Right ventricle myocardium inferior (tissue), 1 donor: ENCODE results near the gene TEX22. TPM values are rescaled to one million over a fixed set of nuclear protein-coding genes. Genes with fewer than 3 reads are reported as not detected.

ENCODE experiments used
- ATAC-seq: fragments of 200-7000 bp; cut with Tn5 transposase; one replicate; pipeline ENCODE4 v1.9.1; 2020; ENCODE audit warnings: mild to moderate bottlenecking, moderate library complexity
- DNase-seq: peaks from one replicate; pipeline ENCODE4 v3.0.0; 2021; ENCODE audit errors: missing footprints
- intact Hi-C: fragments of 100-400 bp; cut with DNase I; formaldehyde crosslinking; loops from one replicate; pipeline ENCODE4 v1.11.0; 2022
- total RNA-seq: library from RNA; stranded (reverse); fragmentation: NEBNext Ultra II Directional; extraction: Animal tissue kit (Norgen Biotek cat#: 25700); gene quantifications from one replicate; pipeline ENCODE4 v1.2.1, GENCODE V29; 2021
- donor health status: DM: no; HTN: yes; CAD: no; lungs with severe emphysema.

TEX22 gene
- total RNA-seq, 1 donor from 2014 or later, result 2.4 TPM

DNA sequence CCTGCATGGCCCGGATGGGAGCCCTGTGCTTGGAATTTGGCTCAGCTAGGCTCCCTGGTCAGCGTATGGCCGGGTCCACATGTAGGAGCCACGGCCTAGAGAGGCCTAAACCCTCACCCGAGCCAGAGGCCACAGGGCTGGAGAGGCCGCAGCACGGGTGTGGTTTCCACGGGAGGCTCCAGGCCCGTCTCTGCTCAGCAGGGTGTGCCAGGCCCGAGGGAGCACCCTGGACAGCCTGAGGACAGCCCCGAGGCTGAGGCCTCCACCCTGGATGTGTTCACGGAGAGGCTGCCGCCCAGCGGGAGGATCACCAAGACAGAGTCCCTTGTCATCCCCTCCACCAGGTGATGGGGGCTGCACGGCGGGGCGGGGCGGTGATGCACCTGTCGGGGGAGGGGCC lies 17.6 kb upstream of the TEX22 start:
- peak; percentile 57 for DNase-seq
- no peak for ATAC-seq
- intact Hi-C loops, result no loop called here

DNA sequence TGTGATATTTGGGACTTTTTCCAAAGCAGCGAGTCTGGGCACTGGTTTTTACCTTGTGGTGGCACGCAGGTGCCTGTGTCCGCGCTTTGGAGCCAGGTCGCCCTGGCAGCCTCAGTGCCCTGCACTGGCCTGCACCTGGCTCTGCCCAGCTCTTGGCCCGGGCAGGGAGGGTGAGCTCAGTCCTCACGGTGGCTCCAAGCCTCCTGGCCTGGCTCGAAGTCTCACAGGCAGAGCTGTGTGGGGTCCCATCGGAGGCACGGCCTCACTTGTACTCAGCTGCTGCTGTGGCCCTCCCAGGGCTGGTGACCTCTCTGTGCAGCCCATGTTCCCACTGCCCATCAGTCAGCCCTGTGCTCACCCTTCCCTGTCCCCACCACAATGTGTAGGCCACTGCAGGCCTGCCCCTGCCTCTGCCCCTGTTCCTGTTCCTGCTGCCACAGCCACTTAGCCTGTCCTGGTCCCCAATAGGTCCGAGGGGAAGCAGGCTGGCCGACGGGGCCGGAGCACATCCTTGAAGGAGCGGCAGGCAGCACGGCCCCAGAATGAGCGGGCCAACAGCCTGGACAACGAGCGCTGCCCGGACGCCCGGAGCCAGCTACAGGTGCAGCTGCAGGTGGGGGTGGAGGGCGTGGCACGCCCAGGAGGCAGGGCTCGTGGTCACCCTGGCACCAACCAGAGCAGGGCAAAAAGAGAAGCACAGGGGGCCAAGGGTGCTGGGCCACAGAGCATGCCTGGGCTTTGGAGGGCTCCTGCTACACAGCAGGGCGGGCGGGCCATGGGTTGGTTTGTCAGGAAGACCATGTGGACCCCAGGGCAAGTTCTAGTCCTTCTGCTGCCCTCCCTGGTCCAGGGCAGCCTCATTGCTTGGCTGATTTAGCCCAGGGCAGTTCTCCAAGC lies 16.6 kb upstream of the TEX22 start:
- intact Hi-C loops, result no loop called here
- ATAC-seq (no peak), DNase-seq (peak; percentile 42)

DNA sequence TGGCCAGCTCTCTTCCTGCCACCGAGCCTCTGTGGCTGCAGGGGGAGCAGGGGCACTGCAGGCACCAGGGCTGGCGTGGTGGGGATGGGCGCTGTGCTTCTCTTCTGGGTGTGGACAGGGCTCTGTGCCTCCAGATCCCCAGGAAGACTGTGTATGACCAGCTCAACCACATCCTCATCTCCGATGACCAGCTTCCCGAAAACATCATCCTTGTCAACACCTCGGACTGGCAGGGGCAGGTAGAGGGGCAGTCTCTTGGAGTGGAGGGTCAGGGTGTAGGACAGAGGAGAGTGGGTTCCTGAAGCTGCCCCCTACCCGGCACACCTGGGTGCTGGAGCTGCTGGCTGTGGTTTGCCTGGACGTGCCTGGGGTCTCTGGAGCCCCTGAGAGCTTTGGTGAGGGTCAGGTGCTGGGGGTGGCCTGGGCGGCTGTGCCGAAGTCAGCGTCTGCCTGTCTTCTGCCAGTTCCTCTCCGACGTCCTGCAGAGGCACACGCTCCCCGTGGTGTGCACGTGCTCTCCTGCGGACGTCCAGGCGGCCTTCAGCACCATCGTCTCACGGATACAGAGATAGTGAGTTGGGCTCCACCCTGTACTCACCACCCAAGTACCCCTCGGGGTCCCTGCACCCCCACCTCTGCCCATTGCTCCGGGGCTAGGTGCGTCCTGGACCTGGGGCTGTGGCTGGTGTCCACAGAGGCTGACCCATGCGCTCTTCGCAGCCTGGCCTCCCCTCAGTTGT lies 15.8 kb upstream of the TEX22 start:
- intact Hi-C loops, result no loop called here
- ATAC-seq, result no peak
- DNase-seq, result peak; percentile 65

DNA sequence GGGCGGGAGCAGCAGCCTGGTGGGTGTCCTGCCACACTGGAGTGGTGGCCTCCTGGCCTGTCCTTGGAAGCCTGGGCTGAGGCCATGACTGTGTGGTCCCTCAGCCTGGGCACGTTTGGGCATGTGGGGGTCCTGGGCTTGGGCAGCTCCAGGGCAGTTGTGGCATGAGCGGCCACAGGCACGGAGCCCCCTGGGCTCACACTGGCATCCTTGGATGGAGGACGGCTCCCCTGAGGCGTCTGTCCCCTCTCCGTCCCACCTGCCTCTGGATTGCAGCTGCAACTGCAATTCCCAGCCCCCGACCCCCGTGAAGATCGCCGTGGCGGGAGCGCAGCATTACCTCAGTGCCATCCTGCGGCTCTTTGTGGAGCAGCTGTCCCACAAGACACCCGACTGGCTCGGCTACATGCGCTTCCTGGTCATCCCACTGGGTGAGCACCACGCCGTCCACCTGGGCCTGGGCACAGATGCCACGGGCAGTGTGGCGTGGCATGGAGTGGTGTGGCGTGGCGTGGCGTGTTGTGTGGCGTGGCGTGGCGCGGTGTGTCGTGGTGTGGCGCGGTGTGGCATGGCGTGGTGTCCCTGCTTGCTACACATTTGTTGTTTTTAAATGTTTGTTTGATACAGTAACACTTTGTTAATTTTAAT lies 15.1 kb upstream of the TEX22 start:
- peak; percentile 60 for DNase-seq
- ATAC-seq, result no peak
- intact Hi-C loops, result no loop called here

DNA sequence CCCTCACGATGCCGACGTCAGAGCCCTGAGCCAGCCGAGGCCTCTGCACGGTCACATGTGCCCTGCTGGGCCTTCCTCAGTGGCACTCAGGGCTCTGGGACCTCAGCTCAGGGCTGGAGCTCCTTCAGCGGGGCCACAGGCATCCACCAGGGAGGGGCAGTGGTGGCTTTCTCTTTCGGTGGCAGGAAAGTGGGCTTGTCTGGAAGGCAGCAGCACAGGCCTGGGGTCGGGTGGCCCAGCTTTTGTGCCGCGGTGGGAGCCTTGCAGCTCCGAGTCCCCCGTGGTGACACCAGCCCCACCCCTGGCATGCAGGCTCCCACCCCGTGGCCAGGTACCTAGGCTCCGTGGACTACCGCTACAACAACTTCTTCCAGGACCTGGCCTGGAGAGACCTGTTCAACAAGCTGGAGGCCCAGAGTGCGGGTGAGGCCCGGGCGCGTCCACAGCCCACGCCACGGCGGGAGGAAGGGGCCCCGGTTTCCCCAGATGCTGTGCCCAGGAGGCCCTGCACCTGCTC lies 14.2 kb upstream of the TEX22 start:
- intact Hi-C loops, result no loop called here
- ATAC-seq, result no peak
- peak; percentile 34 for DNase-seq

DNA sequence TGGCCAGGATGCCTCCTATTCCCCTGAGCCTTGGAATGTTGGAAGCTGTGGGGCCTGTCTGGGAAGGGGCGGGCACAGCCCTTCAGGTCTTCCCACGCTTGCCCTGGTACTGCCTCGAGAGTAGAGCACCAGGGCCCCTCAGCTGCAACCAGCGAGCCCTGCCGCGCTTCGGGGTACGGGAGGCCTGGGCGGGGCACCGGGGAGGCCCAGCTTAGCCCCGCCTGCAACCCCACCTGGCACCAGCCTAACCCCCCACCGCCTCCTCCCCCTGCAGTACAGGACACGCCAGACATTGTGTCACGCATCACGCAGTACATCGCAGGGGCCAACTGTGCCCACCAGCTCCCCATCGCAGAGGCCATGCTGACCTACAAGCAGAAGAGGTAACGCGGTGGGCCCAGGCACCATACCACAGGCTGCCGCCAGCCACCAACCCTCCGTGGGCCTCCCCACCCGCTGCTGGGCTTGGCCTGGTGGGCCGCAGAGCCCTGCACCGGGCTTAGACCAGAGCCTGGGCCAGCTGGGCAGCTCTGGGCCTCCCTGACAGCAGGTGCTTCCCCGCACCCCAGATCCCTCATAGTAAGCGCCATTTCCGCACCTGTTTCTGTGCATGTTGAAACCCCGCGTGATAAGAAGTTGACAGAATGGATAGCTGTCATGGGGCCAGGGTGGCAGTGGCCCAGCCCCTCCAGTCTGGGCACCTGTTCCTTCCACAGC lies 13.6 kb upstream of the TEX22 start:
- ATAC-seq, result no peak
- peak; percentile 47 for DNase-seq
- intact Hi-C loops, result no loop called here

DNA sequence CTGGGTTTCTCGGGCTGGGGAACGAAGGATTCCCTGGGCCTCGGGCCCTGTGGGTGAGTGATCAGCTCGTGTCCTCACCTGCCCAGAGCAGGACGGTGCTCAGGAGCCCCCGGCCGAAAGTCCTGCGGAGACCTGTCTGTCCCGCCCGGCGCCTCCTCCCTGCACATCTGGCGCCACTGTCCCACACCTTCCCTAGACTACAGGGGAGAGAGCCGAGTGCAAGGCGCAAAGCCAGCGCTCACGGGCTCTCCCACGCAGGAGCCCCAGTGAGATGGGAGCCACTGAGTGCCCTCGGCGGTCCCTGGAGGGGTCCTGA lies 13.1 kb upstream of the TEX22 start:
- ATAC-seq, result no peak
- no peak for DNase-seq
- intact Hi-C loops, result no loop called here

DNA sequence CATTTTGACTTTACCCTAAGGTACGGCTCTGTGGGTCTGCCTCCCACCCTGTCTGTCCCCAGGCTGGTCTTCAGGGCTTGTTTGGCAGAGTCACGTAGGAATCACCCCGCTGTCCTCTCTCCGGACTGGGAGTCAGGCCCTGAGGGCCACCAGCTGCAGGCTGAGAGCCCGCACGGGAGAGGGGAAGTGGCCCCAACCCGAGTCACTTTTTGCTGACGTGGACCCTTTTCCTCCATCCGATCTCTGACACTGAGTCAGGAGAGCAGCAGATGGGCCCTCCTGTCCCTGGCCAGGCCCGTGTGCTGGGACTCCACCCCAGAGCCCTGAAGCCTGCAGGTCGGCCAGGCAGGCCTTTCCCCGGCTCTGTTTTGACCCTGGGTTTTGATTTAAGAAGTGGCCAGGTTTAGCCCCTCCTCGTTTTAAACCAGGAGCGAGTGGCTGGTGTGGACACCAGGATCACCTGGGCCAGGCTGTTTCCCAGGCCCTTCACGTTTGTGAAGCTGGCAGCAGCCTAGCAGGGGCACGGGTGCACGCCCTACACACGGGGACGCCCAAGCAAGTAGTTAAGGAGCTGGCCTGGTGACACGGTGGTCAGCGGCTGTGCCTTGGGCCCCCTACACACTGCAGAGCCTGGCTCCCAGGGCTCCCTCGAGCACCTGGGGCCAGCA lies 12.5 kb upstream of the TEX22 start:
- ATAC-seq (peak; percentile 17), DNase-seq (no peak)
- intact Hi-C loops, result no loop called here

DNA sequence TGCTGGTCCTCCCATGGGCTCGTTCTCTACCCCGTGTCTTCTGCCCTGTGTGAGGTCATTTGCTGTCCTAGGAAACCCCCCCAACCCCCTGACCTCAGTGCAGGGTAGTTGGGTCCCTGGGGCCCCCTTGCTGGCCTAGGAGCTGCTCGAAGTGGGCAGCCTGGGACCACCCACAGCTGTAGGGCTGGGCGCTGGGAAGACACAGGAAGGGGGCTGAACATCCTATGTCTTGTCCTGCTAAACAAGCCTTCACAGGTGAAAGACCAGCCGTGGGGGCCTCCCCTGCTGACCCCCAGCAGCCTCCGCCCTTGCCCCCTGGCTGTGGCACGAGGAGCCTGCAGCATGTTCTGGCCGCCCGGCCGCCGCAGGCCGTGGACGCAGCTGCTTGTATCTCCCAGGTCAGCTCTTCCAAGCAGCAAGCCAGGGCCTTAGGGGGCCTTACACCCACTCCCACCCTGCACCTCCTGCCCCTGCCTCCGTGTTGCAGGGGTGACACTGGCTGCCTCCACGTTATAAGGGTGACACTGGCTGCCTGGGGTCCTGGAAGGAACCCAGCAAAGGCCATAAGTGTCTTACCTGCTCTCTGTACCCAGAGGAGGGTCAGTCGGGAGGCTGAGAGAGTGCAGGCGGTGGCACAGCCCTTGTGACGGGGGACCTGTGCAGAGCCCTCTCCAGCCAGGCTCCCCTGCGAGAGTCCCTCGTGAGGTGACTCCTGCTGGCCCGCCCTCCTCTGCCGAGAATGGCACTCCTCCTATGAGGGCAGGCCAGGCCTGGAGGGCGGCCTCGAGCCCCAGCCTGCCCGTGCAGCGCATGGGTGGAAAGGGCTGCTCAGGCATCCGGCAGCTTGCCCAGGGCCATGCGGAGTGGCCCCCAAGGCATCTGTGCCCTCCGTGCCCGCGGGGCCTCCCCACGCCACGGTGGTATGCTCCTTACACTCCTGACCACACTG lies 11.5 kb upstream of the TEX22 start:
- intact Hi-C loops, result no loop called here
- no peak for DNase-seq

DNA sequence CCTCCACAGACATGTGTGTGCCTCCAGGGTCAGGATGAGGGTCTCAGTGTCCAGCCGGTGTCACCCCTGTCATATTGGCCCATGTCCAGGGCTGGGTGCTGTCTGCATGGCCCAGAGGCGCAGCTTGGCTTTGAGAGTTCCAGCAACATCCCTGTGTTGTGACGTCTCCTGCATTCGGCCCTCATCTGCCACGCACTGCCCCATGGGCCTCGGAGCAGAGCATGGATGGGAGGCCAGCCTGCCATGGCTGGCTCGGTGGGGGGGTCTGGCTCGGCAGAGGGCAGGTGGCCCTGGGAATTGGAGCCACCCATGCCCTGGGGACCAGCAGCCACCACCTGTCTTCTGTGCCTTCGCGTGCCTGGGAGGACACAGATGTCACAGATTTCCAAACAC lies 10.8 kb upstream of the TEX22 start:
- intact Hi-C loops, result no loop called here
- DNase-seq, result peak; percentile 30
- no peak for ATAC-seq

More for the DNA sequence above, 11.5 kb upstream of the TEX22 start:
- no peak for ATAC-seq

DNA sequence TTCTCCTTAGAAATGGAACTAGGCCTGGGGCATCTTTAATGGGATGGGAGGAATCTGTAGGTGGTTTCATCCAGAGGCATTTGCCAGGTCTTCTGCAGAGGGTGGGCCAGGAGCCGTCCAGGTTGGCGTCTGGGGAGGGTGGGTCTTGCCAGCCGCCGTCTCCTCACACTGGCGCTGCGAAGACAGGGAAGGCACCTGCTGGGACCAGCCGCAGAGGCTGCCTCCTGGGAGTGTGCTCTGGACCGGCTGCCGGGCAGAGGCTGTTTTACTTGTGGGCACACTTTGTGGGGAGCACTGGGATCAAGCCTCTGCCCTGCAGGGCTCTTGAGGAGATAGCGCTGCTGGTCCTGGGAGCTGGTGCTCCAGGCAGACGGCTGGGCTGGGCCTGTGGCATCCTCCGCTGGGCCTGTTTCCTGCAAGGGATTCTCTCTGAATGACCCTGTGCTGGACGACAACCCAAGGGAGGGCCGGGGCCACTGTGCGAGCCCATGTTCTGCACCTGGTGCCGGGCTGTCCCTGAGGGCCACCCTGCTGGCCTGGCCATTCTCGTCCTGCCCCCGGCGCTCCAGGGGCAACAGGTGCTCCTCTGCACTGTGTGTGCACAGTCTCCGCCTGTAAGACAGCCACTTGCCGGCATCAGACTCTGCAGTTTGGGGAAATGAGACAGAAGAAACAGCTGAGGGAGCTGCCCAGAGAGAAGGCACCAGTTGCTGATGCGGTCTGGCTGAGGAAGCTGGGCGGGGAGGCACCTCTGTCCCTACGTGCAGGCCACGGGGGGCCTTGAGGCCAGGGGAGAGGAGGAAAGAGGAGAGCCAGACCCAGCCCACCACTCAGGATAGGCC lies 10.0 kb upstream of the TEX22 start:
- ATAC-seq, result peak; percentile 32

DNA sequence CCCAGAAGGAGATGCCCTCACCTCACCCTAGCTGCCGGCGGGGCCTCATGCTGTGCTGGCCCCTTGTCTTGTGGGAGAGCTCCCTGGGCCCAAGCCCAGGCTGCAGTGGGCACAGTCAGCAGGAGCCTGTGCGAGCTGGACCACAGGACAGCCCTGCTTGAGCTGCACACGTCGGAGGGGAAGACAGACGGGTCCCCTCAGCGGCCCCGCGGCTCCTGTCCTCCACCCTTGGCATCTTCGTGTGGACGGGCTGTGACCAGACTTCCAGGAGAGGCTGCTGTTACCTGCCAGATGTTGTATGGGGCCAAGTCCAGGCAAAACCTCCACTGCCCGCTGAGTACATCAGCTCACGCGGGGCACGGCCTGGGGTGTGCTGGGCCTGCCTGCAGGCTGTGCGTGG lies 9.4 kb upstream of the TEX22 start:
- intact Hi-C loops, result no loop called here
- DNase-seq (no peak), ATAC-seq (no peak)

More for the DNA sequence above, 10.0 kb upstream of the TEX22 start:
- intact Hi-C loops, result no loop called here
- DNase-seq, result peak; percentile 74

DNA sequence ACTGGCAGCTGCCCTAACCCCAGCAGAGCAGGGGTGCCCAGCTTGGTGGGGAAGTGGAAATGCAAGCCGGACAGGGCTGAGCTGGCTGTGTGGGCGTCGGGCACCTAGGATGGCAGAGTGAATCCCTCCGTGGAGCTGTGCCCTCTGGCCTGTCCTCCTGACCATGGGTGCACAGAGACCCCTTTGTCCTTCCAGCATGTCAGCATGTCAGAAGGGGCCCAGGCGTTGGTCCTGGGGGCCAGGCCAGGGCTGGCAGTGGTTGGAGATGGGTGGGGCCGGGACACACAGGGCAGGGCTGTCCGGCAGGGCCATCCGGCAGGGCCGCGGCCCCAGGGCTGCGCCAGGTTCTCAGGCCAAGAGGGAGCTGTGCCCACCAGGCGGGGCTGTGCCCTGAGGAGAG lies 8.8 kb upstream of the TEX22 start:
- DNase-seq (peak; percentile 72), ATAC-seq (no peak)
- intact Hi-C loops, result no loop called here

DNA sequence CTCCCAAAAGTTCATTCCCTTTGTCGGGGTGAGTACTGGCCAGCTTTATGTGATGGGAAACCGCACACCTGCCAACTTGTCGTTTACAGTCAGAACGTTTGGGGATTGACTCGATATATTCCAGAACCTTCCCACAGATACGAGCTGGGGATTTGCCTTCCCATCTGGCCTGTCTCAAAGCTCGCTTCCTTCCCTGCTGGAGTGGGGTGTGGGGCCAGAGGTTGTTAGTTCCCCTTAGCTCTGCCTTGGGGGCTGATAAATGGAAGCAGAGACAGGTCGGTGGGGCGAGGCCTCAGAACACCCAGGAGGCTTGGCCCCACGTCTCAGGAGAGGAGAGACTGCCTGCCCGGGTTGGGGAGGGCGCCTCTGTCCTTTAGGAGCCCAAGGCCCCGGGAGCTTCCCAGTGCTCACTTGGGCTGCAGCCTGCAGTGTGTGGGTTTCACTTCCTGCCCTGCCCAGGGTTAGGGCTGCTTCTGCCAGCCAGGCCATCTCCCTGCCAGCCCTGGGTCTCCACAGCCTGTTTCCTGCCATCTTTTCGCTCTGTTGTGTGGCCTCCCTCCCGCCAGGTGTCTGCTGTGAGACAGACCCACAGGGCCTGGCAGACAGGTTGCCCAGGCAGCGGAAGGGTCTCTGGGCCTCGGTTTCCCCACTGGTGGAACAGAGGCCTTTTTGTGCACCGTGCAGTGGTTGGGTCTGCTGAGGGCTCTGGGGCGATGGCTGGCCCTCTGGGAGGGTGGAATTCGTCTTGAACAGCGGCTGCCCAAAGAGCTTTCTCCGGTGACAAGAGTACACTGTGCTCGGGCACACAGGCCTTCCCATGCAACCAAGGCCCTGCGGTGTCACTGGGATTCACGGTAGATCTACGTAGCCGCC lies 8.1 kb upstream of the TEX22 start:
- peak; percentile 30 for ATAC-seq
- intact Hi-C loops, result no loop called here

DNA sequence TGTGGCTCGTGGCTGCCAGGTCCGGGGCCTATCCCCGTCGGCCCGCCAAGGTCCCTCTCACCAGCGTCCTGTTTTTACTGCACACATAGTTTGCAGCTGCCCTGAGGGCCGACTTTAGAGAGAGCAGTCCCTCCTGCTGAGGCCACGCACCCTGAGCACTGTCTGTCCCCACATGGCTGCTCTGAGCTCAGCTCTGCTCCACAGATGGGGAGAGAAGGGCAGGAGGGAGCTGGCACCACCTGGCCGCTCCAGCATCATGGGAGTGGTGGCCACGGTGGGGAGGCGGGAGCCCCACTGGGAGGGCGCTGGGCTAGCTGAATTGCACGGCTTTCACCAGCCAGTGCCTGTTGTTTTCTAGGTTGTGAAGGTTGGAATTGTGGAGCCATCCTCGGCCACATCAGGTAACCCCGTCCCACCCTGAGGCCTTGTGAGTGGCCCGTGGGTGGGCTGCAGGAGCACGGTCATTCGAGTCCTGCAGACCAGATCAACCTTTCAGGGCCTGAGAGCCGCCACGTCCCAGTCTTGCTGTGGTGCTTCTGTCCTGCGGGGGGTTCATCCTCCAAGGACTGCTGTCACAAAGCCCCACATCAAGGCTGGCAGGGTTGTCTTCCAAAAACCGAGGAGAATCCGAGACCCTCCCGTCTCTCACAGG lies 7.4 kb upstream of the TEX22 start:
- DNase-seq (no peak), ATAC-seq (no peak)
- intact Hi-C loops, result no loop called here

More for the DNA sequence above, 8.1 kb upstream of the TEX22 start:
- peak; percentile 64 for DNase-seq
